Measurements from ENCODE around the gene TM4SF20.

Gene TM4SF20

GRCh38 chr2:227379095-227379494 lies at the start of gene TM4SF20:
TSS of gene TM4SF20 (minus strand) at chr2:227379306. CDS start at chr2:227379268, 38 bp downstream.
- no peak for DNase-seq
- in situ Hi-C loops (cut with MboI; ENCODE audit: low pct_unique_long_range_greater_than_20kb, low sequenced_read_pairs), result no loop called here

DNA sequence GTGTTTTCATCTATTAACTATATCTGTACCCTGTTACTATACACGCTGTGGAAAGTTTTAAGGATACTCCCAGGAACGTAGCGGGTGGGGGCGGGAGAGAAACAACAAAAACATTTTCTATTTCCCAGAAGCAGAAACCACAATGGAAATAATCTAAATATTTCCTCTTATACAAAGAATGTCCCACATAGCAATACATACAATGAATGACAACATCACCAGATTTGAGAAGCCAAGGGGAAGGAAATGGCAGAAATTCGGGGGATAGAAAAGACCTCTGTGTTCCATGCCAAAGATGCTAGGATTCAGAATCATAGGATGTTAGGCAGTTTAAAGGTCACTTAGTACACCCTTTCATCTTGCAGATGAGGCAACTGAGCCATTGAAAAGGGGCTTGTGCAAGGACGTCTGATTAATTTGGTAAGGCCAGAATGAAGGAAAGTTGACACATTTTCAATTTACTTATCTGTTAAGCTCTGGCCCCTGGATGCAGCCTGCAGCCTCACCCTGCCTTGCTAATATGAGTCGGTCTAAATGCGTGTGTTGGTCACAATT lies 49.7 kb upstream of the TM4SF20 start:
- in situ Hi-C loops (cut with MboI; ENCODE audit: low pct_unique_long_range_greater_than_20kb, low sequenced_read_pairs), result no loop called here
- DNase-seq, result no peak

- no peak for DNase-seq
- in situ Hi-C loops (cut with MboI; ENCODE audit: low pct_unique_long_range_greater_than_20kb, low sequenced_read_pairs), result loop anchor here (25.0 kb wide), 1 partner anchor 287 kb away; no protein-coding TSS in a partner anchor
Observed at GRCh38 chr2:227423656-227424499, 44.8 kb upstream of the TM4SF20 start.

GRCh38 chr2:227420087-227421052 lies 41.3 kb upstream of the TM4SF20 start:
- in situ Hi-C loops (cut with MboI; ENCODE audit: low pct_unique_long_range_greater_than_20kb, low sequenced_read_pairs), result loop anchor here (25.0 kb wide), 1 partner anchor 283 kb away; no protein-coding TSS in a partner anchor
- DNase-seq, result no peak

DNA sequence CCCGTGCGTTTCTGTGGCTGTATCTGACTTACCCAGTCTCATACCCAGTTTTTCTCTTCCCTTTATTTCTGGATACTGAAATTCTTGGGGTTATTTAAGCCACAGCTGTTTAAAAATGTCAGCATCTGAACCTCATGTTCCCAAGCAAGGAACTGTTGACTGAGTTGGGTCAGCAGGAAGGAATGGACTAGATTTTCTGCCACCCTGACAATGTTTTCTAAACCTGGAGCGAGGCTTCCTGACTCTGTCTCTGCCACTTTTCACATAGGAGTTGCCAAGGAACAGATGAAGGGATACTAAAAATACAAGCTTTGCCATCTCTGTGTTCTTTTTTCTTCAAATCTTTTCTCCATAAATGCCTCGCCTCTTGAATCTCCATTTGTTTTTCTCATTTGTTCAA lies 37.6 kb upstream of the TM4SF20 start:
- in situ Hi-C loops (cut with MboI; ENCODE audit: low pct_unique_long_range_greater_than_20kb, low sequenced_read_pairs), result loop anchor here (25.0 kb wide), 1 partner anchor 279 kb away; no protein-coding TSS in a partner anchor
- DNase-seq, result no peak

DNA sequence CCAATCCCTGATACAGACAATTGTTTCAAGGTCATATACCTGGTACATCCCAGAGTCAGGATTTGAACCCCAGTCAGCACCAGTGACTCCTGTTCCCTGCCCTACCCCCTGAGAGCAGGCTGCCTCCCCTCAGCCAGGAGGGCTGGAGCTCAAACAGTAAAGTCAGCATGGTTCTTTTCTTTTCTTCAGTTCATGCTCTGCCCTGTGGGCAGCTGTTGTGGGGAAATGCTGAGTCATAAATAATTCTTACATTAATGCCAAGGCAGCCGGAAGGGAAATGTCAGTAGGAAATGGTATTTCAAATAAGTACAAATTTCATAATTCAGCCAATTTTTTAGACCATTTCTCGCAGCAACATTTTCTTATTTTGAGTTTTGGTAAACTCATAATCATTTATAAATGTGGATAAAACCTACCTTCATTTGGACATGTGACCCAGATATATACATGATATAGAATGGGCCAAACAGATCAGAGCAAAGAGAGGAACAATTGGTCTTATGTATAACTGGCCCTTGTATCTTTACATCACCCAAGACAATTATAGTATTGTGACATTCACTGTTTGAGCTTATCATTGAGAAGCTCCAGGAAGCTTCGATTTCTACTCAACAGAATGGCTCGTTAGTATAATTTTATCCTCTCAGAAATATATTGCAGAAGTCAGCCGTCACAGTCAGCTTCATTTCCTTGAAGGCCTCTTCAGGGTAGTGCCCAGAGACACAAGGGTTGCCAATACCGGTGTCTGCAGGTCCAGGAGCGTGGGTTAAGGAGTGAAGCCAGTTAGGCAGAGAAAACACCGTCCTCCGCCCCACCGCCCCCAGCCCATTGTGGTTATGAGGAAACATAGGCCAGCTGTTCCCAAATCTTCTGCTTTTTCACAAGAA lies 36.7 kb upstream of the TM4SF20 start:
- DNase-seq, result peak; percentile 29
- in situ Hi-C loops (cut with MboI; ENCODE audit: low pct_unique_long_range_greater_than_20kb, low sequenced_read_pairs), result loop anchor here (25.0 kb wide), 1 partner anchor 278 kb away; no protein-coding TSS in a partner anchor

GRCh38 chr2:227414846-227415245 lies 35.7 kb upstream of the TM4SF20 start:
- in situ Hi-C loops (cut with MboI; ENCODE audit: low pct_unique_long_range_greater_than_20kb, low sequenced_read_pairs), result loop anchor here (25.0 kb wide), 1 partner anchor 278 kb away; no protein-coding TSS in a partner anchor
- DNase-seq, result no peak

GRCh38 chr2:227413371-227413770 lies 34.3 kb upstream of the TM4SF20 start:
- no peak for DNase-seq
- in situ Hi-C loops (cut with MboI; ENCODE audit: low pct_unique_long_range_greater_than_20kb, low sequenced_read_pairs), result loop anchor here (25.0 kb wide), 1 partner anchor 276 kb away; no protein-coding TSS in a partner anchor

DNA sequence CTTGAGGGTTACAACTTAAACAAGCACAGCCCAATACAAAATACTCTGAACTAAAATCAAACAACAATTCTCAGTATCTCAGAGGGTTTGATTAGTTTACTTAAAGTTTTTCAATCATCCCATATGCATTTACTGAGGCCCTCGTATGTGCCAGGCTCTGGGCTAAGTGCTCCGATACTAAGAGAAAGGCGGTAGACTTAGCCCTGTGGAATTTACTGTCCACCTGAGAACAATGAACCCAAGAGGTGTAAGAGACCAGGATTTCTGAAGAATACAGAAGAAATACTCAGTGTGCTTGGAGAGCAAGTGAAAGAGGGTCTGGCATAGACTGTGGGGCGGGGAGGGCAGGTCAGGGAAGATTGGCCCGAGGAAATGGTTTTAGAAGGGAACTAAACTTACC lies 33.8 kb upstream of the TM4SF20 start:
- in situ Hi-C loops (cut with MboI; ENCODE audit: low pct_unique_long_range_greater_than_20kb, low sequenced_read_pairs), result loop anchor here (25.0 kb wide), 1 partner anchor 276 kb away; no protein-coding TSS in a partner anchor
- no peak for DNase-seq

- in situ Hi-C loops (cut with MboI; ENCODE audit: low pct_unique_long_range_greater_than_20kb, low sequenced_read_pairs), result loop anchor here (25.0 kb wide), 1 partner anchor 275 kb away; no protein-coding TSS in a partner anchor
- no peak for DNase-seq
Observed at GRCh38 chr2:227411990-227412350, 32.9 kb upstream of the TM4SF20 start.

GRCh38 chr2:227411320-227411989 lies 32.3 kb upstream of the TM4SF20 start:
- in situ Hi-C loops (cut with MboI; ENCODE audit: low pct_unique_long_range_greater_than_20kb, low sequenced_read_pairs), result loop anchor here (25.0 kb wide), 1 partner anchor 274 kb away; no protein-coding TSS in a partner anchor
- no peak for DNase-seq

GRCh38 chr2:227410191-227410590 lies 31.1 kb upstream of the TM4SF20 start:
- no peak for DNase-seq
- in situ Hi-C loops (cut with MboI; ENCODE audit: low pct_unique_long_range_greater_than_20kb, low sequenced_read_pairs), result loop anchor here (25.0 kb wide), 1 partner anchor 273 kb away; no protein-coding TSS in a partner anchor

GRCh38 chr2:227407591-227408151 lies 28.6 kb upstream of the TM4SF20 start:
- in situ Hi-C loops (cut with MboI; ENCODE audit: low pct_unique_long_range_greater_than_20kb, low sequenced_read_pairs), result loop anchor here (25.0 kb wide), 1 partner anchor 270 kb away; no protein-coding TSS in a partner anchor
- DNase-seq, result peak; percentile 58

DNA sequence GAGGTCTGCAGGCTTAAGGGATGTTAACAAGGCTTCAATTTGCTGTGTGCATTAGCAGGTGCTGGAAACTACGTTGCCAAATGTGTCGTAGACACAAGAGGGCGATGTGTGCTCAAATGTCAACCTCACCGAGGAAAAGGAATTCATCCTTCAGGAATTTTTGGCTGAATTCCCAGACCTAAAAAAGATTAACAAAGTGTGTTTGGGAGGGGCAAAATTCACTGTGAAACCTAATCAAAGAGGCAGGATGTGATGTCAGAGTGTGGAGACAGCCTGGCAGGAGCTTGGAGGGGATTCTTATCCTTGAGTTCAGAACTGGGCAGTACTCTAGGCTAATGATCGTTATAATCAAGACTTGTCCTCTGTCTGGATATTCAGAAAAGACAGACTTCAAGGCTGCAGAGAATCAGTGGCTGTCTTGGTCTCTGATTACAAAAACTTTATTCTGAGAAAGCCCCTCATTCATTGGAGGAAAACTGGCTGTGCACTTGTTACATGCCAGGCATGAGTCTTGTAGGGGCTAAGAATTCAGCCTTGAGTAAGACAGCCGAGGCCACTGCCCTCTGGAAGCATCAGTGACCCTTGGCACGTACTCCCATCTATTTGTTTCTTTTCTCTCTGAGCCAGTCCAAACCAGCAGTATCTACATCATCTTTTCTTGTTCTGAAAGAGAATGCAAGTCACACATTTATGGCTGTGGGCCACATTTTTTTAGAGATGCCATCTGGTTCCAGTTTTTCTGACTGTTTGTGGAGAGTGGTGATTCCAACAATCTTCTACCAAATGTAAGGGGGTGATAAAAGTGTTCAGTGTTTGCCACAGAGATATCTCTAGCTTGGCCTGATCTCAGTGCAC lies 27.3 kb upstream of the TM4SF20 start:
- in situ Hi-C loops (cut with MboI; ENCODE audit: low pct_unique_long_range_greater_than_20kb, low sequenced_read_pairs), result loop anchor here (25.0 kb wide), 1 partner anchor 269 kb away; no protein-coding TSS in a partner anchor
- DNase-seq, result peak; percentile 44

DNA sequence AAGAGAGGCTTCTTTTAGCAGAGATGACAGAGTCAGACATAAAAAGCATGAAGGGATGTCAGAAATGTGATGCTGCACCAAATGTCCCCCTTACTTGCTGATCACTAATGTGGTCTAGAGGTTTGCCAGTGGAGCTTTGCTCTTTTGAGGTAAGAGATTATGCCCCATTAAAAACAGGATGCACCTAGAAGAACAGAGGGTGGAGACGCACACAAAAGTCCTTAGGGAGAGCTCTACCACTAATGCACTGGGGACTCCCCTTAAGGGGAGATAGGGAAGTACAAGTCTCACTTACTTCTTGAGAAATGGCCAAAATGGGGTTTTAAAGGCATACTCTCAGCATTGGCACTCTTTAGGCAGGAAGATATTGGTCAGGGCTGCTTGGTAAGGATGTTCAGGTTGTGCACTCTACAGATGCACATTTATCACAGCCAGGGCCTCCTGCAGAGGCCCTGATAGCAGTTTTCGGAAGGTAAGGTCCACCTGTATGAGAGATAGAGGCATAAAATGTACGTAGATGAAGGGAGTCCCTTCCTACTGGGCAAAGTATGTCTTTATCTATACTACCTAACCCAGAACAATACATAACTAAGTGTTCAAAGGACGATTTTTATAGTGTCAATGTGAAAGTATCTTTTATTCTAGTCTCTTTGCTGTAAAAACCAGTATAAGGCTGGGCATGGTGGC lies 25.6 kb upstream of the TM4SF20 start:
- in situ Hi-C loops (cut with MboI; ENCODE audit: low pct_unique_long_range_greater_than_20kb, low sequenced_read_pairs), result loop anchor here (25.0 kb wide), 1 partner anchor 267 kb away; no protein-coding TSS in a partner anchor
- DNase-seq, result no peak

DNA sequence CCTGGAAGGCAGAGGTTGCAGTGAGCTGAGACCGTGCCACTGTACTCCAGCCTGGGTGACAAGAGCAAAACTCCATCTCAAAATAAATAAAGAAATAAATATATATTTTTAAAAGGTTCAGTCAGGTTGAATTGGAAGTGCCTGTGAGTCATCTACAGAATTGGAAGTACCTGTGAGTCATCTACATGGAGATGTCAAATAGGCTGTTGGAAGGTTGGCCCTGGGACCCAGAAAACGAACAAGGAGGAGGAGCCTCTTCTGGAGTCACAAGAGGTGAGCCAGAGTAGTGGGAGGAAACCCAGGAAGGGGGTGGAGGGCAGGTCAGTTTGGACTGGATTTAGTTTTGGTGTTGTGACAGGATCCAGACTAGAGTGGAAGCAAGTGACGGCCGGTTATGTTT lies 23.9 kb upstream of the TM4SF20 start:
- in situ Hi-C loops (cut with MboI; ENCODE audit: low pct_unique_long_range_greater_than_20kb, low sequenced_read_pairs), result loop anchor here (25.0 kb wide), 1 partner anchor 266 kb away; no protein-coding TSS in a partner anchor
- DNase-seq, result no peak

All from KBM-7 (cell line).